Natural killer cell (primary cell): Measurements from ENCODE around the gene CDV3. TPM values are rescaled to one million over a fixed set of nuclear protein-coding genes. Genes with fewer than 3 reads are reported as not detected.
A peak's percentile ranks its signal among the peaks of the same experiment; 100 is the strongest.

Experiments used
- ATAC-seq, 3 donors: fragments of 150-1000 bp in 2 of 3; fragments of 200-7000 bp in 1 of 3; cut with Tn5 transposase; 1 replicate in 1 of 3; 2 replicates in 2 of 3; pipeline ENCODE4 v1.10.0; 2021; ENCODE audit warnings: mild to moderate bottlenecking in 2 of 3, moderate library complexity in 2 of 3
- DNase-seq, 2 donors: peaks; one replicate each; pipeline versions ENCODE4 v3.0.0 to v3.0.0-alpha.2; 2013 to 2021; ENCODE audit warnings: mixed read lengths in 1 of 2
- H3K27ac ChIP-seq: one replicate; pipeline ENCODE4 v1.5.1; 2013; ENCODE audit warnings: mild to moderate bottlenecking, low read length
- H3K27me3 ChIP-seq: one replicate; pipeline ENCODE4 v1.6.1; 2013; ENCODE audit warnings: low read length; ENCODE audit not compliant: control insufficient read depth, insufficient read depth
- H3K36me3 ChIP-seq: one replicate; pipeline ENCODE4 v1.6.1; 2013; ENCODE audit warnings: low read length; ENCODE audit not compliant: control insufficient read depth, insufficient read depth
- H3K4me1 ChIP-seq: one replicate; pipeline ENCODE4 v1.6.1; 2013; ENCODE audit warnings: low read length; ENCODE audit not compliant: control insufficient read depth, insufficient read depth
- H3K4me3 ChIP-seq: one replicate; pipeline ENCODE4 v1.5.1; 2013; ENCODE audit warnings: low read length
- H3K9me3 ChIP-seq: one replicate; pipeline ENCODE4 v1.6.1; 2013; ENCODE audit warnings: low read length; ENCODE audit not compliant: control insufficient read depth, insufficient read depth
- H3K27ac Mint-ChIP-seq, 2 donors: one replicate each; pipeline ENCODE4 v1.8.0; 2022; ENCODE audit warnings: mild to moderate bottlenecking in 2 of 2, mixed read lengths in 2 of 2, moderate library complexity in 1 of 2
- H3K27me3 Mint-ChIP-seq, 2 donors: one replicate each; pipeline ENCODE4 v1.8.0; 2022; ENCODE audit warnings: low read depth in 2 of 2, mixed read lengths in 2 of 2
- H3K36me3 Mint-ChIP-seq: one replicate; pipeline ENCODE4 v1.8.0; 2022; ENCODE audit warnings: mixed read lengths
- H3K4me1 Mint-ChIP-seq, 2 donors: one replicate each; pipeline ENCODE4 v1.8.0; 2022; ENCODE audit warnings: mixed read lengths in 2 of 2
- H3K4me3 Mint-ChIP-seq: one replicate; pipeline ENCODE4 v1.8.0; 2022; ENCODE audit warnings: mild to moderate bottlenecking, moderate library complexity, mixed read lengths
- H3K9me3 Mint-ChIP-seq, 2 donors: one replicate each; pipeline ENCODE4 v1.8.0; 2022; ENCODE audit warnings: mixed read lengths in 2 of 2
- CTCF ChIP-seq: fragments of 200-600 bp; IDR thresholded peaks from one replicate; pipeline ENCODE4 v1.8.0; 2022; ENCODE audit warnings: antibody characterized with exemption
- WGBS: methylation state at CpG from one replicate; pipeline ENCODE4 v1.1.7; 2013; ENCODE audit warnings: missing lambda C conversion rate; ENCODE audit not compliant: insufficient coverage; 5-methylcytosine and 5-hydroxymethylcytosine counted together
- intact Hi-C: fragments of 100-400 bp; cut with micrococcal nuclease; formaldehyde crosslinking; loops from one replicate; pipeline ENCODE4 v1.14.2; 2022
- total RNA-seq, 4 donors: library from RNA; stranded (reverse); fragments of 120-200 nt in 1 of 4; gene quantifications; one replicate each; pipeline versions ENCODE4 v1.2.3 to v1.2.4, GENCODE V29; 2013 to 2022

The CDV3 gene
- total RNA-seq, 3 donors from 2014 or later (not counting 1 experiment from before 2014, with no cell fraction given): 214 to 229 (median 228) TPM

- DNase-seq (peak in 1 of 2 donors; percentile 53), ATAC-seq (peak in 2 of 3 donors; percentile 33 to 44)
- 90% methylated on average over 4 of the region's 5 CpGs for WGBS
- intact Hi-C loops: no loop called here
- Histone ChIP-seq H3K9me3 (no peaks in the 10 kb centered on the region), H3K27ac (no peak overlapping the region), H3K4me3 (no peak overlapping the region), H3K27me3 (no peaks in the 10 kb centered on the region), H3K36me3 (peaks cover 19% of the 10 kb centered on the region), H3K4me1 (no peaks in the 10 kb centered on the region)
- Mint-ChIP-seq H3K27ac (peak overlapping the region; percentile 12 to 16), H3K27me3 (no peaks in the 10 kb centered on the region), H3K4me1 (peaks cover 17 to 29% of the 10 kb centered on the region in 2 donors), H3K36me3 (peaks cover 19% of the 10 kb centered on the region), H3K9me3 (no peaks in the 10 kb centered on the region), H3K4me3 (no peak overlapping the region)
- no peak for TF ChIP-seq CTCF
These were observed 19.4 kb downstream of the CDV3 start for GRCh38 chr3:133592843-133593242.

GRCh38 chr3:133593243-133593642 lies 19.8 kb downstream of the CDV3 start:
- TF ChIP-seq CTCF: no peak
- Histone ChIP-seq H3K36me3 (peaks cover 15% of the 10 kb centered on the region), H3K4me1 (no peaks in the 10 kb centered on the region), H3K27ac (no peak overlapping the region), H3K9me3 (no peaks in the 10 kb centered on the region), H3K27me3 (no peaks in the 10 kb centered on the region), H3K4me3 (no peak overlapping the region)
- Mint-ChIP-seq H3K4me1 (peaks cover 16 to 25% of the 10 kb centered on the region in 2 donors), H3K9me3 (no peaks in the 10 kb centered on the region), H3K4me3 (no peak overlapping the region), H3K27ac (peak overlapping the region; percentile 12 to 16), H3K36me3 (peaks cover 15% of the 10 kb centered on the region), H3K27me3 (no peaks in the 10 kb centered on the region)
- ATAC-seq: no peak
- no peak for DNase-seq
- intact Hi-C loops: no loop called here
- 95% methylated on average over 2 of the region's 2 CpGs for WGBS

GRCh38 chr3:133595341-133595740 lies 21.9 kb downstream of the CDV3 start:
- Mint-ChIP-seq H3K36me3 (no peaks in the 10 kb centered on the region), H3K9me3 (no peaks in the 10 kb centered on the region), H3K27ac (no peak overlapping the region), H3K4me1 (peaks cover 0 to 10% of the 10 kb centered on the region in 2 donors), H3K4me3 (no peak overlapping the region), H3K27me3 (no peaks in the 10 kb centered on the region)
- no peaks in the 10 kb centered on the region for H3K27me3 ChIP-seq
- no peaks in the 10 kb centered on the region for H3K4me1 ChIP-seq
- no peak overlapping the region for H3K4me3 ChIP-seq
- H3K36me3 ChIP-seq: no peaks in the 10 kb centered on the region
- DNase-seq (no peak), ATAC-seq (no peak)
- no peaks in the 10 kb centered on the region for H3K9me3 ChIP-seq
- TF ChIP-seq CTCF: no peak
- WGBS: 82% methylated on average over 1 of the region's 1 CpG
- intact Hi-C loops: no loop called here
- H3K27ac ChIP-seq: no peak overlapping the region

- Histone ChIP-seq H3K27me3 (no peaks in the 10 kb centered on the region), H3K9me3 (no peaks in the 10 kb centered on the region), H3K4me1 (no peaks in the 10 kb centered on the region), H3K27ac (no peak overlapping the region), H3K4me3 (no peak overlapping the region), H3K36me3 (peaks cover 12% of the 10 kb centered on the region)
- TF ChIP-seq CTCF: no peak
- Mint-ChIP-seq H3K9me3 (no peaks in the 10 kb centered on the region), H3K36me3 (no peaks in the 10 kb centered on the region), H3K27ac (peak overlapping the region in 1 of 2 donors; percentile 31), H3K27me3 (no peaks in the 10 kb centered on the region), H3K4me1 (peaks cover 0 to 5% of the 10 kb centered on the region in 2 donors), H3K4me3 (no peak overlapping the region)
- ATAC-seq: no peak
- DNase-seq: no peak
- WGBS: 86% methylated on average over 1 of the region's 3 CpGs
- intact Hi-C loops: no loop called here
These were observed 24.9 kb downstream of the CDV3 start for GRCh38 chr3:133598405-133598804.
